Measurements from ENCODE around the gene PDZD8.

Gene PDZD8

GRCh38 chr10:117256910-117257309, 118.3 kb downstream of the PDZD8 start:
- DNase-seq (ENCODE audit: low read depth) = no peak
- TF ChIP-seq CTCF (IDR thresholded peaks at IDR 0.05; ENCODE audit: low read depth, low read length) (no peak), MYC (IDR thresholded peaks at IDR 0.05; ENCODE audit: low read depth, low read length) (no peak), MAX (IDR thresholded peaks at IDR 0.05; ENCODE audit: low read depth, low read length) (no peak)
- no peak overlapping the region for H3K4me3 ChIP-seq (ENCODE audit: low read depth, low read length)

GRCh38 chr10:117255835-117256460, 119.3 kb downstream of the PDZD8 start:
- DNase-seq (ENCODE audit: low read depth) = no peak
- H3K4me3 ChIP-seq (ENCODE audit: low read depth, low read length) = no peak overlapping the region
- no peak for TF ChIP-seq MYC (IDR thresholded peaks at IDR 0.05; ENCODE audit: low read depth, low read length)
- TF ChIP-seq CTCF (IDR thresholded peaks at IDR 0.05; ENCODE audit: low read depth, low read length) = no peak
- TF ChIP-seq MAX (IDR thresholded peaks at IDR 0.05; ENCODE audit: low read depth, low read length) = no peak
- no peak for TF ChIP-seq POLR2A (IDR thresholded peaks at IDR 0.05; ENCODE audit: extremely low read depth, insufficient read length)

- no peak for DNase-seq (ENCODE audit: low read depth)
- no peak overlapping the region for H3K4me3 ChIP-seq (ENCODE audit: low read depth, low read length)
- TF ChIP-seq CTCF (IDR thresholded peaks at IDR 0.05; ENCODE audit: low read depth, low read length) (no peak), POLR2A (IDR thresholded peaks at IDR 0.05; ENCODE audit: extremely low read depth, insufficient read length) (no peak), MYC (IDR thresholded peaks at IDR 0.05; ENCODE audit: low read depth, low read length) (no peak), MAX (IDR thresholded peaks at IDR 0.05; ENCODE audit: low read depth, low read length) (no peak)
Measured at GRCh38 chr10:117254774-117255735, 120.2 kb downstream of the PDZD8 start.

GRCh38 chr10:117254338-117254737, 120.9 kb downstream of the PDZD8 start:
- TF ChIP-seq MYC (IDR thresholded peaks at IDR 0.05; ENCODE audit: low read depth, low read length) = no peak
- TF ChIP-seq MAX (IDR thresholded peaks at IDR 0.05; ENCODE audit: low read depth, low read length) = no peak
- no peak for TF ChIP-seq CTCF (IDR thresholded peaks at IDR 0.05; ENCODE audit: low read depth, low read length)
- TF ChIP-seq POLR2A (IDR thresholded peaks at IDR 0.05; ENCODE audit: extremely low read depth, insufficient read length) = no peak
- no peak for DNase-seq (ENCODE audit: low read depth)
- H3K4me3 ChIP-seq (ENCODE audit: low read depth, low read length) = no peak overlapping the region

GRCh38 chr10:117253908-117254307, 121.3 kb downstream of the PDZD8 start:
- no peak for DNase-seq (ENCODE audit: low read depth)
- H3K4me3 ChIP-seq (ENCODE audit: low read depth, low read length) = no peak overlapping the region
- TF ChIP-seq CTCF (IDR thresholded peaks at IDR 0.05; ENCODE audit: low read depth, low read length) (no peak), MYC (IDR thresholded peaks at IDR 0.05; ENCODE audit: low read depth, low read length) (no peak), MAX (IDR thresholded peaks at IDR 0.05; ENCODE audit: low read depth, low read length) (no peak), POLR2A (IDR thresholded peaks at IDR 0.05; ENCODE audit: extremely low read depth, insufficient read length) (no peak)
